B cell (primary cell): ENCODE data around the gene NLRC5.

ENCODE experiments used
- EZH2 ChIP-seq: IDR thresholded peaks from 2 replicates; pipeline ENCODE4 v1.6.1; 2012; ENCODE audit warnings: borderline replicate concordance, low read depth, mild to moderate bottlenecking, moderate library complexity, low read length; ENCODE audit not compliant: insufficient read depth, poor library complexity, severe bottlenecking
- TF ChIP-seq, protein P1 (sequence below): fragments of 200-600 bp; IDR thresholded peaks from one replicate; pipeline ENCODE4 v1.8.0; 2022; ENCODE audit warnings: antibody characterized with exemption, mild to moderate bottlenecking

DNA sequence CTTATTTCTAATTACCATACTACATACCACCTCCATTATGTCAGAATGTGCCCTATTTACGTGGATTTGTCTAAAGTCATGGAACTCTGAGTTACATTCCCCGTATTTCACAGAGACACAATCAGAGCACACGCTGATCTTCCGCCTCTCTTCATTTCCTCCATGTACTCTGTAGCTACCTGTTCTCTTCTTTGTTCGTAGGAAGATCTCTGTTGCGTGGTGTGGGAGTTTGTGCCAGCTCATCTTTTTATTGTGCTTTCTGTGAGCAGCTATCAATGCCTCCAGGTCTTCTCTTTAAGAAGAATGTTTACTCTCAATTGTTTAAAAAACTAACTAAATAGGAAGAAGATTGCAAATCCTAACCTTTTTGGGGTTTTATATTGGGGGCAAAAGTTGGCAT lies 26.9 kb downstream of the NLRC5 start:
- TF ChIP-seq, protein P1, sequence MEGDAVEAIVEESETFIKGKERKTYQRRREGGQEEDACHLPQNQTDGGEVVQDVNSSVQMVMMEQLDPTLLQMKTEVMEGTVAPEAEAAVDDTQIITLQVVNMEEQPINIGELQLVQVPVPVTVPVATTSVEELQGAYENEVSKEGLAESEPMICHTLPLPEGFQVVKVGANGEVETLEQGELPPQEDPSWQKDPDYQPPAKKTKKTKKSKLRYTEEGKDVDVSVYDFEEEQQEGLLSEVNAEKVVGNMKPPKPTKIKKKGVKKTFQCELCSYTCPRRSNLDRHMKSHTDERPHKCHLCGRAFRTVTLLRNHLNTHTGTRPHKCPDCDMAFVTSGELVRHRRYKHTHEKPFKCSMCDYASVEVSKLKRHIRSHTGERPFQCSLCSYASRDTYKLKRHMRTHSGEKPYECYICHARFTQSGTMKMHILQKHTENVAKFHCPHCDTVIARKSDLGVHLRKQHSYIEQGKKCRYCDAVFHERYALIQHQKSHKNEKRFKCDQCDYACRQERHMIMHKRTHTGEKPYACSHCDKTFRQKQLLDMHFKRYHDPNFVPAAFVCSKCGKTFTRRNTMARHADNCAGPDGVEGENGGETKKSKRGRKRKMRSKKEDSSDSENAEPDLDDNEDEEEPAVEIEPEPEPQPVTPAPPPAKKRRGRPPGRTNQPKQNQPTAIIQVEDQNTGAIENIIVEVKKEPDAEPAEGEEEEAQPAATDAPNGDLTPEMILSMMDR: no peak
- no peak for TF ChIP-seq EZH2
